CD4-positive, alpha-beta T cell treated with Interleukin-2 at 100 ng/mL for 4 hours (primary cell): ENCODE measurements around the gene CSNK2B.
A peak's percentile ranks its signal among the peaks of the same experiment; 100 is the strongest.
"Not testable (repeated sequence)": the region's sequence is repeated elsewhere in the genome, so short reads cannot be mapped to it uniquely, and the experiment has no call there.

Source experiments
- DNase-seq: peaks from one replicate; pipeline ENCODE4 v3.0.0-alpha.2; 2020; ENCODE audit warnings: low spot score

The CSNK2B gene

GRCh38 chr6:31687860-31688693, 22.2 kb downstream of the CSNK2B start:
- DNase-seq: no peak

GRCh38 chr6:31689249-31690110, 23.6 kb downstream of the CSNK2B start:
- no peak for DNase-seq

- no peak for DNase-seq
Measured at GRCh38 chr6:31690231-31691077, 24.6 kb downstream of the CSNK2B start.

- DNase-seq: no peak
Measured at GRCh38 chr6:31691078-31691463, 25.2 kb downstream of the CSNK2B start.

DNA sequence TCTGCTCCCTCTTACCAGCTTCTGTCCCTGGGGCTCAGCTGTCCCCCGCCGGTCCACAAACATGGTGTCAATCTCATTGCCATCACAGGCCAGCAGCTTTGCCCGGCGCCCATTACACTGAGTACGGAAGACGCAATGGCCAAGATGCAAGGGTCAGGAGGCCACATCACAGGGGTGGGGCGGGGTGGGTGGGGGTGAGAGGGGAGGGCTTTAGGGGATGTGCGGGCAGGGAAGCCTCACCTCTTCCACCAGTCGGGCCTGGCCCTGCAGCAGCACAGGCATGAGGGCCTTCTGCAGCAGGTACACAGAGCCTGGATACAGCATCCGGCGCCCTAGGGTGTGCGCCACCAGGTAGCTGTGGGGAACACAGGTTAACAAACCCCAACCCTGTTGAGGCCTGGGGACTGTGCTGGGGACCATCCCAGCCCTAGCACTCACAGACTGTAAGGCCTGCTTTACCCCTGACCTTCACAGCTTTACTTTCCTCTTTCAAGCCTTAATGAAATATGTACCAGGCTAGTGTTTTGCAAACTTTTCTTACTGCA, 25.8 kb downstream of the CSNK2B start:
- DNase-seq: no peak

GRCh38 chr6:31692353-31692752, 26.5 kb downstream of the CSNK2B start:
- DNase-seq: no peak

DNA sequence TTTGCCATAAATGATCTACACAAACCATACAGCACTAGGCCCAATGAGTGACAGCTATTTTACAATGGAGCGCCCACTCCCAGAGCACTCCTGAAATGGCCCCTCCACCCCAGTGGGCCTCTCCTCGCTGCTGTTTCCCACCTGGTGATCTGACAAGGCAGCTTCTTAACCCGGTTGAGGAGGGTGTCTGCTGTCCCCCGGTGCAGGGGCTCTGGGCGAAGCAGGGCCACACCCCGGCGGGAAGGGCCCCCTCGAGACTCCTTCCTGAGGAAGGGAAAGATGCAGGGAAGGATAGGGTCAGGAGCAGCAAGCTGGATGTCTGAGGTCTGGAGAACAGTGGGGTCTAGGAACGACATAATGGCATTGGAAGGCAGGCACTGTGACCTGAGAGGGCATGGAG, 27.0 kb downstream of the CSNK2B start:
- no peak for DNase-seq

GRCh38 chr6:31693535-31693934, 27.7 kb downstream of the CSNK2B start:
- no peak for DNase-seq

DNA sequence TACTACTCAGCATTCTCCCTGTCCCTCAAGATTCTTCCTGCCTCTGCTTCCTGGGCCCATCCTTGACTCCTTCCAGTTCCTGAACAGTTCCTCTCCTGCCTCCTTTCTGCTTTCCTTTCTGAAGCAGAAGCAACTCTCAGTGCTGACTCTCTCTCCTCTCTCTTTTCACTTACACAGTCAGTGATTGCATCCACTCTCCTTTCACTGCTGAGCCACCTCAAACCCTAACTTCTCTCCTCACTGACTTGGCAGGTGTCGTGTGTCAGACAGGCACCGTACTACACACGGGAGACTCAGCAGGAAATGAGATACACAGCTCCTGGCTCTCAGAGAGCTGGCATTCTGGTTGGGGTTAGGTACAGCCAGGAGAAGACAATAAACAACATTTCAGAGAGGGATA, 31.7 kb downstream of the CSNK2B start:
- peak; percentile 11 for DNase-seq

- no peak for DNase-seq
Measured at GRCh38 chr6:31700740-31701401, 35.0 kb downstream of the CSNK2B start.

DNA sequence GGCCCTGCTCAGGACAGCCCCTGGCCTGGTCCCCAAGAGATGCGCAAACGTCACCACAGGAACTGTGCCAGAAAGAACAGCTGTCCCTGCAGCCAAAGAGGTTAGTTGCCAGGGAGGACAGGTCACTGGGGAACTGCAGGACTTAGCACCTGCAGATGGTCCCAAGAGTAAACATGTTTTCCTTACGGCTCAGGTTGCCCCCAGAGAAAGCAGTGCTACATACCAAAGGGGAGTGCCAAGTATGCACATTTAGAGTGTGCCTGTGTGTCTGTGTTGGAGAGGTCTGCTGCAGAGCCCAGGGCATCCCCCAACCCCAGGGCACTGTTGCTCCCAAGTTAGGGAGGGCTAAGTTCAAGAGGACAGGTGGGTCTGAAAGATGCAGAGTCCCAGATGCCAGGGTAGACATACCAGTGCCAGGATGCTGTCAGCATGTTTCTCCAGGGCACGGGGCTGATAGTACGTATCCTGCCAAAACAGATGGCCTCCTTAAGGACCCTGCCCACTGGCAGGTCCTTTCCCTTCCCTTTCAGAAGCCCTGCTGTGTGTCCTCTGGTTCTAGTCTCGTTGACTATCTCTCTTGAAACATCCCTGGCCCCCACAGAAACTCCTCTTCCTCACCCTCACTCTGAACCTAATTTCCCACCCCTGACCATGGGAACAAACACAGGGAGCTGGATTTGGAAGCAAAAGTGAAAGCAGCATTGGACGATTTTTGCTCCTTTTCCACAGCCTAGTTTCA, 36.0 kb downstream of the CSNK2B start:
- DNase-seq: no peak

GRCh38 chr6:31702405-31702818, 36.5 kb downstream of the CSNK2B start:
- peak; percentile 7 for DNase-seq

- DNase-seq: peak; percentile 97
Measured at GRCh38 chr6:31702819-31703716, 37.2 kb downstream of the CSNK2B start, which contains the start of gene ABHD16A. ABHD16A (minus strand) TSS chr6:31703324; CDS start chr6:31703281, 43 bp downstream.

DNA sequence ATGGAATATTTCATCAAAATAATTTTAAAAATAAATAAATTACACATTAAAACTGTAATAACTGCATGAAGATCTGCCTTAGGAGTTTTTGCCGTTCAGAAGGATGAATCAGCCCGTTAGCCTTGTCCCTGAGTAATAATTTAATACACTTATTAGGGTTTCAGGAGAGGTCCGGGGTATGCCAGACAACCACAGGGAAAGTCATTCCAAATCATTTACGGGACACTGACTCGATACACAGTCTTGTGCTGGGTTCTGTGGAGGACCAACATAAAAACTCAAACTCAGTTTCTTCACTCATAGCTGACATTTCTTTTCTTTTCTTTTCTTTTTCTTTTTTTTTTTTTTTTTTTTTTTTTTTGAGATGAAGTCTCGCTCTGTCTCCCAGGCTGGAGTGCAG, 40.1 kb downstream of the CSNK2B start:
- no peak for DNase-seq

DNA sequence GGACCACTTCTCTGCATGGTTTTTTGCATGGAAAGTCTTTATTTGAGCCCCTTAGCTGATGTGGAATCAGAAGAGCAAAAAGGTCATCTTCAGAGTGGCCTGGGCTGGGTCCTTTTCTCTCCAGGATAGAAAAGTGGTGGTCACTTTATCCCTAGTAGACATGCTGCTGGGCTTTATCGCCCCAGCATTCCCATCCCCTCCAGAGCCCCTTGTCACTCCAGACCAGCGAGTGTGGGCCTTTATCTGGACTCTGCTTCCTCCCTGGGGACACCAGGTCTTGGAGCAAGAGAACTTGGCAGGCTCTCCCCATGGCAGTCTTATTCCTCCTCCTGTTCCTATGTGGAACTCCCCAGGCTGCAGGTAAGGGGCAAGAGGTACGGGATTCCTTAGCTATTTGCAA, 40.7 kb downstream of the CSNK2B start, which contains the start of gene LY6G6F:
Gene LY6G6F, plus strand, starts transcription at position 268 of the 400 bp plus-strand sequence. Its CDS starts 41 bp downstream, at position 309.
- DNase-seq: no peak

- DNase-seq: no peak
Measured at GRCh38 chr6:31707701-31708100, 41.8 kb downstream of the CSNK2B start.

DNA sequence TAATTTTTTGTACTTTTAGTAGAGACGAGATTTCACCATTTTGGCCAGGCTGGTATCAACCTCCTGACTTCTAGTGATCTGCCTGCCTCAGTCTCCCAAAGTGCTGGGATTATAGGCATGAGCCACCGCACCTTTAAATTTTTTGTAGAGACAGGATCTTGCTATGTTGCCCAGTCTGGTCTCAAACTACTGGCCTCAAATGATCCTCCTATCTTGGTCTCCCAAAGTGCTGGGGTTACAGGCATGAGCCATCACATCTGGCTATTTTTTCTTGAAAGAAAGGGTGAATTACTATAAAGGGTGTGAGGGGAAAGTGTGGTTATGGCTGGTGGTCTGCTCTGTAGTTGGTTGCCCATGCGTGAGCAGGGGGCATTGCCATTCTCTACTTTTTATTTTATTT, 42.3 kb downstream of the CSNK2B start:
- DNase-seq: no peak

DNA sequence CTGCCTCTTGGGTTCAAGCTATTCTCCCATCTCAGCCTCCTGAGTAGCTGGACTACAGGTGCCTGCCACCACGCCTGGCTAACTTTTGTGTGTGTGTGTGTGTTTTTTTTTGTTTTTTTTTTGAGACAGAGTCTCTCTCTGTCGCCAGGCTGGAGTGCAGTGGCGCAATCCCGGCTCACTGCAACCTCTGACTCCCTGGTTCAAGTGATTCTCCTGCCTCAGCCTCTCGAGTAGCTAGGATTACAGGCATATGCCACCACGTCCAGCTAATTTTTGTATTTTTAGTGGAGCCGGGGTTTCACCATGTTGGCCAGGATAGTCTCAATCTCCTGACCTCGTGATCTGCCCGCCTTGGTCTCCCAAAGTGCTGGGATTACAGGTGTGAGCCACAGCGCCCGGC, 43.3 kb downstream of the CSNK2B start:
- not testable (repeated sequence) for DNase-seq

DNA sequence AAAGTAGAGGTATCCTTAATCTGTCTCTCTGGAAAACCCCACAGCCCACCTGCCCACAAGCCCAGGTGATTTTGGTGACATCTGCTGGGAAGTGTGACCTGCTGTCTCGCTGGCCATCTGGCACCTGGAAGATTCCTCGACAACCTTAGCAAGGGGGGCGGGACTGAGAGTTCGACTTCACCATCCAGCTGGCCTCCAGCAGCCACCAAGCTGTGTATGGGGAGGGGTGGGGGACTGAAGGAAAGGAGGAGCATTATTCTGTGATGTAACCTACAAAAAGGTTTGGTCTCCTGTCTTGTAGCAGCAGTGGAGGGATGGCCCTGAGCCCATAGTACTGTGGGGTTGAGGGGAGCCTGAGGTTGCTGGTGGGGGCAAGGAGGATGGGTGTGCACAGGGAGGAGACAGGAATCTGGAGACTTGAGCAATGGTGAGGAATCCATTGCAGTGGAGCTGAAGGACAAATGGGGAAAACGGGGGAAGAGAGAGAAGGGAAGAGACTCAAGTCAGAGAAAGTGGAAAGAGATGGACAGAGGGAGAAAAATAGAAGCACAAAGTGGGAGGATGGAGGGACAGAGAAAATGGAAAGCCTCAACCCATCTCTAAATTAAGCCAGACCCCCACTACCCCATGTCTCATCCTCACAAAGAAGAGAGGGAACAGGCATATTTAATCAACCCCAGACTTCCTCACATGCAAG, 44.8 kb downstream of the CSNK2B start:
- DNase-seq: no peak
